ENCODE results near the gene ZDHHC16. TPM values are rescaled to one million over a fixed set of nuclear protein-coding genes. Genes with fewer than 3 reads are reported as not detected.

Gene ZDHHC16
- total and polyA plus RNA-seq, 10 of the 15 experiments (the other 5 are each of a cell fraction or from before 2014, with no cell fraction given), result 16.8 to 63.1 (median 29.8) TPM

DNA sequence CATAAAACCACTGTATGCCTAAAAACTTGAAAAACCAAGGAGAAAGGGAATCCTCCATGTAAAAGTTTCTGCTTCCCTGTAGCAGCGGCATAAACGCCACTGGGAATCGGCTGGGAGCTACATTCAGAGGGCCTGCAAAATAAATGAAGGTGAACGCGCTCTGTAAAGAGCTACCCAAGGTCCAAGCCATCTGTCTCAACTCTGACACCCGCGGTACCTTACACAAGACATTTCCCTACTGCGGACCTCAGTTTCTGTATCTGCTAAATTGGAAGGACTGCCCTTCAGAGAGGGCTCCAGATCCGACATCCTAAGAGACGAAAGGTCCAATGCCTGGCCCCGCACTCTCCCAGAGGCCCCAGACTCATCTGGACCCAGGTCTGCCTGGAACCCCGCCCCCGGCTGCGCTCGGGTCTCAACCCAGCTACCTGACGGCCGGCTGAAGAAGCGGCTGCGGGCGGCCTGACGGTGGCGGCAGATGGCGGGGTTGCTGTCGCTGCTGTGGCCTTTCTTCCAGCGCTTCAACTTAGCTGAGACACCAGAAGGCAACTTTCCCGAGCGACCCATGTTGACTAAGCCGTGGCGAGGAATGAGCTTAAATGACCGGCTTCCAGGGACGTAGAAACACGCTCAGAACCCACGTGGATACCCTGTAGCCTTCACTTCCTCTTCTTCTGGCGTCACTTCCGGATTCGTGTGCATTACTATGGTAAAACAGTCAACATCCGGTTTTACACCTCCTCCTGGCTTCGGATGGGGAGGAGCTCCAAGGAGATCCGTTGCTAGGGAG is 45.1 kb upstream of the ZDHHC16 start, which contains the start of gene RRP12 (continued):
- TF ChIP-seq SPI1 (IDR thresholded peaks at IDR 0.05; ENCODE audit: borderline replicate concordance, insufficient read depth, low read depth, low read length) (peak; percentile 91), RUNX3 (IDR thresholded peaks at IDR 0.05; ENCODE audit: low read length) (no peak; the same call in 1 of the 2 replicates), SUPT20H (IDR thresholded peaks at IDR 0.05; ENCODE audit: borderline replicate concordance, control insufficient read depth, low read depth, low read length) (no peak), NFYB (IDR thresholded peaks at IDR 0.05; ENCODE audit: insufficient read depth, low read depth, low read length) (no peak), ASH2L (IDR thresholded peaks at IDR 0.05; ENCODE audit: borderline replicate concordance, low read depth) (no peak), NKRF (conservative IDR thresholded peaks at IDR 0.05) (peak; percentile 99), E2F4 (IDR thresholded peaks at IDR 0.05; ENCODE audit: low read depth, low read length) (no peak), CBFB (IDR thresholded peaks at IDR 0.05; ENCODE audit: low read depth) (no peak), BMI1 (IDR thresholded peaks at IDR 0.05; ENCODE audit: borderline replicate concordance) (peak; percentile 97), CREB1 (IDR thresholded peaks at IDR 0.05; ENCODE audit: low read depth) (peak; percentile 98), CEBPB (IDR thresholded peaks at IDR 0.05; ENCODE audit: borderline replicate concordance in 1 of 2, low read depth in 2 of 2, low read length in 2 of 2) (no peak), SMAD5 (IDR thresholded peaks at IDR 0.05; ENCODE audit: low read depth) (0 out of 2 replicates have a peak, but pooled peaks have one; percentile 59)
- TF ChIP-seq, protein P1, sequence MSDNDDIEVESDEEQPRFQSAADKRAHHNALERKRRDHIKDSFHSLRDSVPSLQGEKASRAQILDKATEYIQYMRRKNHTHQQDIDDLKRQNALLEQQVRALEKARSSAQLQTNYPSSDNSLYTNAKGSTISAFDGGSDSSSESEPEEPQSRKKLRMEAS (IDR thresholded peaks at IDR 0.05; ENCODE audit: low read depth, low read length), result peak; percentile 100
- TF ChIP-seq, protein P2, sequence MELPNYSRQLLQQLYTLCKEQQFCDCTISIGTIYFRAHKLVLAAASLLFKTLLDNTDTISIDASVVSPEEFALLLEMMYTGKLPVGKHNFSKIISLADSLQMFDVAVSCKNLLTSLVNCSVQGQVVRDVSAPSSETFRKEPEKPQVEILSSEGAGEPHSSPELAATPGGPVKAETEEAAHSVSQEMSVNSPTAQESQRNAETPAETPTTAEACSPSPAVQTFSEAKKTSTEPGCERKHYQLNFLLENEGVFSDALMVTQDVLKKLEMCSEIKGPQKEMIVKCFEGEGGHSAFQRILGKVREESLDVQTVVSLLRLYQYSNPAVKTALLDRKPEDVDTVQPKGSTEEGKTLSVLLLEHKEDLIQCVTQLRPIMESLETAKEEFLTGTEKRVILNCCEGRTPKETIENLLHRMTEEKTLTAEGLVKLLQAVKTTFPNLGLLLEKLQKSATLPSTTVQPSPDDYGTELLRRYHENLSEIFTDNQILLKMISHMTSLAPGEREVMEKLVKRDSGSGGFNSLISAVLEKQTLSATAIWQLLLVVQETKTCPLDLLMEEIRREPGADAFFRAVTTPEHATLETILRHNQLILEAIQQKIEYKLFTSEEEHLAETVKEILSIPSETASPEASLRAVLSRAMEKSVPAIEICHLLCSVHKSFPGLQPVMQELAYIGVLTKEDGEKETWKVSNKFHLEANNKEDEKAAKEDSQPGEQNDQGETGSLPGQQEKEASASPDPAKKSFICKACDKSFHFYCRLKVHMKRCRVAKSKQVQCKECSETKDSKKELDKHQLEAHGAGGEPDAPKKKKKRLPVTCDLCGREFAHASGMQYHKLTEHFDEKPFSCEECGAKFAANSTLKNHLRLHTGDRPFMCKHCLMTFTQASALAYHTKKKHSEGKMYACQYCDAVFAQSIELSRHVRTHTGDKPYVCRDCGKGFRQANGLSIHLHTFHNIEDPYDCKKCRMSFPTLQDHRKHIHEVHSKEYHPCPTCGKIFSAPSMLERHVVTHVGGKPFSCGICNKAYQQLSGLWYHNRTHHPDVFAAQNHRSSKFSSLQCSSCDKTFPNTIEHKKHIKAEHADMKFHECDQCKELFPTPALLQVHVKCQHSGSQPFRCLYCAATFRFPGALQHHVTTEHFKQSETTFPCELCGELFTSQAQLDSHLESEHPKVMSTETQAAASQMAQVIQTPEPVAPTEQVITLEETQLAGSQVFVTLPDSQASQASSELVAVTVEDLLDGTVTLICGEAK (IDR thresholded peaks at IDR 0.05; ENCODE audit: borderline replicate concordance), result peak; percentile 95
- TF ChIP-seq, protein P3, sequence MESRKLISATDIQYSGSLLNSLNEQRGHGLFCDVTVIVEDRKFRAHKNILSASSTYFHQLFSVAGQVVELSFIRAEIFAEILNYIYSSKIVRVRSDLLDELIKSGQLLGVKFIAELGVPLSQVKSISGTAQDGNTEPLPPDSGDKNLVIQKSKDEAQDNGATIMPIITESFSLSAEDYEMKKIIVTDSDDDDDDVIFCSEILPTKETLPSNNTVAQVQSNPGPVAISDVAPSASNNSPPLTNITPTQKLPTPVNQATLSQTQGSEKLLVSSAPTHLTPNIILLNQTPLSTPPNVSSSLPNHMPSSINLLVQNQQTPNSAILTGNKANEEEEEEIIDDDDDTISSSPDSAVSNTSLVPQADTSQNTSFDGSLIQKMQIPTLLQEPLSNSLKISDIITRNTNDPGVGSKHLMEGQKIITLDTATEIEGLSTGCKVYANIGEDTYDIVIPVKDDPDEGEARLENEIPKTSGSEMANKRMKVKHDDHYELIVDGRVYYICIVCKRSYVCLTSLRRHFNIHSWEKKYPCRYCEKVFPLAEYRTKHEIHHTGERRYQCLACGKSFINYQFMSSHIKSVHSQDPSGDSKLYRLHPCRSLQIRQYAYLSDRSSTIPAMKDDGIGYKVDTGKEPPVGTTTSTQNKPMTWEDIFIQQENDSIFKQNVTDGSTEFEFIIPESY (IDR thresholded peaks at IDR 0.05), result no peak
- TF ChIP-seq, protein P4, sequence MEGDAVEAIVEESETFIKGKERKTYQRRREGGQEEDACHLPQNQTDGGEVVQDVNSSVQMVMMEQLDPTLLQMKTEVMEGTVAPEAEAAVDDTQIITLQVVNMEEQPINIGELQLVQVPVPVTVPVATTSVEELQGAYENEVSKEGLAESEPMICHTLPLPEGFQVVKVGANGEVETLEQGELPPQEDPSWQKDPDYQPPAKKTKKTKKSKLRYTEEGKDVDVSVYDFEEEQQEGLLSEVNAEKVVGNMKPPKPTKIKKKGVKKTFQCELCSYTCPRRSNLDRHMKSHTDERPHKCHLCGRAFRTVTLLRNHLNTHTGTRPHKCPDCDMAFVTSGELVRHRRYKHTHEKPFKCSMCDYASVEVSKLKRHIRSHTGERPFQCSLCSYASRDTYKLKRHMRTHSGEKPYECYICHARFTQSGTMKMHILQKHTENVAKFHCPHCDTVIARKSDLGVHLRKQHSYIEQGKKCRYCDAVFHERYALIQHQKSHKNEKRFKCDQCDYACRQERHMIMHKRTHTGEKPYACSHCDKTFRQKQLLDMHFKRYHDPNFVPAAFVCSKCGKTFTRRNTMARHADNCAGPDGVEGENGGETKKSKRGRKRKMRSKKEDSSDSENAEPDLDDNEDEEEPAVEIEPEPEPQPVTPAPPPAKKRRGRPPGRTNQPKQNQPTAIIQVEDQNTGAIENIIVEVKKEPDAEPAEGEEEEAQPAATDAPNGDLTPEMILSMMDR (IDR thresholded peaks at IDR 0.05 in 2 of 3, conservative IDR thresholded peaks at IDR 0.05 in 1 of 3; ENCODE audit: control insufficient read depth in 2 of 3, extremely low read depth in 1 of 3, insufficient read depth in 1 of 3, low read depth in 3 of 3, low read length in 3 of 3), result 0 out of 6 replicates have a peak, but pooled peaks of 1 of the 3 experiments have one; percentile 16

Data from GM12878 (cell line).